ENCODE results near the gene PGAM2. TPM values are rescaled to one million over a fixed set of nuclear protein-coding genes. Genes with fewer than 3 reads are reported as not detected.

The PGAM2 gene
- total and polyA plus RNA-seq, 2 of the 4 experiments (the other 2 are of a cell fraction), result not detected

DNA sequence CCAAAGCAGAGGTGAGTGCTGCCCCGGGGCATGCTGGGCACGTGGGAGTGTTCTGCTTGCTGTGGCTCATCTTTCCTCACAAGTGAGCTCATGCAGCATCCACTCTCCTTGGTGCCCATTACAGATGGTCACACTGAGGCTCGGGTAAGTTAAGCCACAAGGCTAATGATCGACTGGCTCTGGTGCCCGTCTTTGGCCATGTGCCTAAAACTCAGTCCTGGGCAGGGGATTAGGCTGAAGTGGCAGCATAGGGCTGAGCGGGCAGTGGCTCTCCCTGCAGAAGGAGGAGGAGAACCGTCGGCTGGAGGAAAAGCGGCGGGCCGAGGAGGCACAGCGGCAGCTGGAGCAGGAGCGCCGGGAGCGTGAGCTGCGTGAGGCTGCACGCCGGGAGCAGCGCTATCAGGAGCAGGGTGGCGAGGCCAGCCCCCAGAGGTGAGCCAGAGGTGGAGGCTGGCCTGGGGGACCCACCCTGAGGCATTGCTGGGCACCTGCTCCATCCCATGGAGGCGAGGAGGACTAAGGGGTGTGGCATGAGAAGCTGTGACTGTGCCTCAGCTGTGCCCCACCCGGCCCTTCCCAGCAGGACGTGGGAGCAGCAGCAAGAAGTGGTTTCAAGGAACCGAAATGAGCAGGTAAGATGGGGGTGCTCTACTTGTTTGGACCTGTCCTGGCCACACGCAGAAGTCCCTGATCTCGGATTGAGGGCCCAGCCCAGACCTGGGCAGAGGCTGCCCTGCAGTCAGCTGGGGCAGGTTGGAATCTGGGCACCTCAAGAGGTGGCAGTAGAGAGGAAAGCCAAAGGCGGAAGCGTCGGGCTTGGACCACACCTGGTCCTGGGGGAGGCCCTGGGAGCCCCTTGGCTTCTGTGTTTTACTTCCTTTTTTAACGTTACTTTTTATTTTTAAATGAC is 7.3 kb downstream of the PGAM2 start:
- no peaks in the 10 kb centered on the region for H3K4me1 ChIP-seq (ENCODE audit: control insufficient read depth, insufficient read depth, low read length)
- H3K56ac ChIP-seq (ENCODE audit: extremely low read depth, insufficient read depth, low read length), result no peak overlapping the region
- TF ChIP-seq CHD1 (IDR thresholded peaks at IDR 0.05; ENCODE audit: low read depth, low read length), result no peak
- TF ChIP-seq, protein P1, sequence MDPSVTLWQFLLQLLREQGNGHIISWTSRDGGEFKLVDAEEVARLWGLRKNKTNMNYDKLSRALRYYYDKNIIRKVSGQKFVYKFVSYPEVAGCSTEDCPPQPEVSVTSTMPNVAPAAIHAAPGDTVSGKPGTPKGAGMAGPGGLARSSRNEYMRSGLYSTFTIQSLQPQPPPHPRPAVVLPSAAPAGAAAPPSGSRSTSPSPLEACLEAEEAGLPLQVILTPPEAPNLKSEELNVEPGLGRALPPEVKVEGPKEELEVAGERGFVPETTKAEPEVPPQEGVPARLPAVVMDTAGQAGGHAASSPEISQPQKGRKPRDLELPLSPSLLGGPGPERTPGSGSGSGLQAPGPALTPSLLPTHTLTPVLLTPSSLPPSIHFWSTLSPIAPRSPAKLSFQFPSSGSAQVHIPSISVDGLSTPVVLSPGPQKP (IDR thresholded peaks at IDR 0.05; ENCODE audit: borderline replicate concordance, low read depth, low read length), result no peak
- TF ChIP-seq, protein P2, sequence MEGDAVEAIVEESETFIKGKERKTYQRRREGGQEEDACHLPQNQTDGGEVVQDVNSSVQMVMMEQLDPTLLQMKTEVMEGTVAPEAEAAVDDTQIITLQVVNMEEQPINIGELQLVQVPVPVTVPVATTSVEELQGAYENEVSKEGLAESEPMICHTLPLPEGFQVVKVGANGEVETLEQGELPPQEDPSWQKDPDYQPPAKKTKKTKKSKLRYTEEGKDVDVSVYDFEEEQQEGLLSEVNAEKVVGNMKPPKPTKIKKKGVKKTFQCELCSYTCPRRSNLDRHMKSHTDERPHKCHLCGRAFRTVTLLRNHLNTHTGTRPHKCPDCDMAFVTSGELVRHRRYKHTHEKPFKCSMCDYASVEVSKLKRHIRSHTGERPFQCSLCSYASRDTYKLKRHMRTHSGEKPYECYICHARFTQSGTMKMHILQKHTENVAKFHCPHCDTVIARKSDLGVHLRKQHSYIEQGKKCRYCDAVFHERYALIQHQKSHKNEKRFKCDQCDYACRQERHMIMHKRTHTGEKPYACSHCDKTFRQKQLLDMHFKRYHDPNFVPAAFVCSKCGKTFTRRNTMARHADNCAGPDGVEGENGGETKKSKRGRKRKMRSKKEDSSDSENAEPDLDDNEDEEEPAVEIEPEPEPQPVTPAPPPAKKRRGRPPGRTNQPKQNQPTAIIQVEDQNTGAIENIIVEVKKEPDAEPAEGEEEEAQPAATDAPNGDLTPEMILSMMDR (conservative IDR thresholded peaks at IDR 0.05; ENCODE audit: low read depth, low read length), result no peak
- no peak for TF ChIP-seq RCOR1 (IDR thresholded peaks at IDR 0.05; ENCODE audit: insufficient replicate concordance, low read length)
- TF ChIP-seq MAFK (IDR thresholded peaks at IDR 0.05; ENCODE audit: low read depth, low read length), result no peak
- no peak for TF ChIP-seq SMC3 (IDR thresholded peaks at IDR 0.05; ENCODE audit: low read depth, low read length)
- H3K18ac ChIP-seq (ENCODE audit: low read depth, low read length), result no peak overlapping the region
- peaks cover under 1% of the 10 kb centered on the region; the same call in 1 of the 2 replicates for H3K9me1 ChIP-seq (ENCODE audit: insufficient read depth, low read length)
- H3K14ac ChIP-seq (replicated peaks; ENCODE audit: low read depth, low read length), result no peak overlapping the region
- peaks cover 15 to 22% of the 10 kb centered on the region in 2 experiments for H3K79me1 ChIP-seq (ENCODE audit: low read depth in 1 of 2, low read length in 2 of 2)
- H2AFZ ChIP-seq (replicated peaks; ENCODE audit: low read length, poor library complexity), result no peak overlapping the region
- WGBS, 2 experiments (ENCODE audit: extremely low coverage in 2 of 2, insufficient read length in 1 of 2), result 99% methylated on average over 8 of the region's 30 CpGs; no CpG with 5 or more reads in 1 of the 2 experiments
- in situ Hi-C loops (cut with MboI; ENCODE audit: low sequenced_read_pairs), result no loop called here
- dilution Hi-C loops (cut with HindIII; ENCODE audit: low sequenced_read_pairs, unreplicated experiment), result no loop called here
- no peaks in the 10 kb centered on the region for H3K27me3 ChIP-seq (ENCODE audit: control insufficient read depth, insufficient read depth, low read length)
- no peak overlapping the region for H4K5ac ChIP-seq (ENCODE audit: low read depth, low read length)
- no peak overlapping the region for H2BK15ac ChIP-seq (ENCODE audit: low read depth, low read length)
- no peak overlapping the region for H3K27ac ChIP-seq (ENCODE audit: insufficient read depth, low read length)
- H3K4me3 ChIP-seq (ENCODE audit: insufficient read depth, low read depth, low read length), result no peak overlapping the region
- H2AK9ac ChIP-seq (replicated peaks; ENCODE audit: low read depth, low read length, poor library complexity), result no peak overlapping the region
- no peak overlapping the region for H2AK5ac ChIP-seq (ENCODE audit: low read depth, low read length)
- no peak overlapping the region for H3K9ac ChIP-seq (ENCODE audit: low read depth, low read length)
- no peak overlapping the region for H4K8ac ChIP-seq (ENCODE audit: low read depth in 2 of 2, low read length in 2 of 2)
- no peaks in the 10 kb centered on the region for H3K9me3 ChIP-seq (ENCODE audit: control insufficient read depth, insufficient read depth, low read length)
- CTCF ChIA-PET, result no interaction called here
- no peak overlapping the region for H4K91ac ChIP-seq (ENCODE audit: insufficient read depth, low read depth, low read length)
- DNase-seq (no peak), ATAC-seq (ENCODE audit: low read depth) (no peak)
- no peak overlapping the region for H3K23ac ChIP-seq (ENCODE audit: low read depth, low read length)
- H3K4me2 ChIP-seq (ENCODE audit: low read depth, low read length), result no peak overlapping the region
- POLR2A ChIA-PET (ENCODE audit: unreplicated experiment), result no interaction called here
- no peak overlapping the region for H2BK120ac ChIP-seq (ENCODE audit: low read depth, low read length)
- H4K20me1 ChIP-seq (ENCODE audit: insufficient read depth, low read length), result peaks cover 25% of the 10 kb centered on the region
- no peak overlapping the region for H2BK5ac ChIP-seq (ENCODE audit: low read depth, low read length, poor library complexity, severe bottlenecking)
- intact Hi-C loops (cut with micrococcal nuclease), result no loop called here
- BruUV-seq (replicated peaks), result no TSS peak
- H3K36me3 ChIP-seq (ENCODE audit: control insufficient read depth, insufficient read depth, low read length), result peaks cover 65% of the 10 kb centered on the region
- H3K4ac ChIP-seq (ENCODE audit: low read depth, low read length), result no peak overlapping the region
- no peak overlapping the region for H2BK20ac ChIP-seq (ENCODE audit: low read depth, low read length)
